ENCODE data around the gene FBXO46. TPM values are rescaled to one million over a fixed set of nuclear protein-coding genes. Genes with fewer than 3 reads are reported as not detected.

The FBXO46 gene
- total RNA-seq, 1 experiment from 2014 or later: 16.8 TPM

DNA sequence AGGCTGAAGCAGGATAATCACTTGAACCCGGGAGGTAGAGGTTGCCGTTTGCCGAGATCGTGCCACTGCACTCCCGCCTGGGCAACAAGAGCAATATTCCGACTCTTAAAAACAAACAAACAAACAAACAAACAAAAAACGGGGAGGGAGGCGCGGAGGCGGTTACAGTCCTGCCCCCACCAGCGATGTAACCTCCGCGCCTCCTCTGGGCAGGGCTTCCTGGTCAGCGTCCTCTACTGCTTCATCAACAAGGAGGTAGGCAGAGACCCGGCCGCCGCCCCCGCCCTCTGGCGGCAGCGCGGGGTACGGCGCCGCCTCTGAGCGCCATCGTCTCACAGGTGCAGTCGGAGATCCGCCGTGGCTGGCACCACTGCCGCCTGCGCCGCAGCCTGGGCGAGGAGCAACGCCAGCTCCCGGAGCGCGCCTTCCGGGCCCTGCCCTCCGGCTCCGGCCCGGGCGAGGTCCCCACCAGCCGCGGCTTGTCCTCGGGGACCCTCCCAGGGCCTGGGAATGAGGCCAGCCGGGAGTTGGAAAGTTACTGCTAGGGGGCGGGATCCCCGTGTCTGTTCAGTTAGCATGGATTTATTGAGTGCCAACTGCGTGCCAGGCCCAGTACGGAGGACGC lies 49.2 kb downstream of the FBXO46 start:
- Histone ChIP-seq H3K4me2 (ENCODE audit: low read depth, low read length, poor library complexity, severe bottlenecking) (peak overlapping the region; percentile 61), H2AFZ (ENCODE audit: low read length) (no peak overlapping the region), H4K20me1 (ENCODE audit: insufficient read depth, low read depth, low read length) (no peaks in the 10 kb centered on the region), H3K36me3 (ENCODE audit: insufficient read depth, low read length) (no peaks in the 10 kb centered on the region; the same call in 1 of the 2 replicates), H3K4me3 (ENCODE audit: low read length) (peak overlapping the region; percentile 39; the same call in 1 of the 2 replicates), H3K27me3 (ENCODE audit: low read length) (no peaks in the 10 kb centered on the region), H3K27ac (ENCODE audit: low read length) (no peak overlapping the region), H3K79me2 (ENCODE audit: low read length) (no peaks in the 10 kb centered on the region), H3K9me3 (ENCODE audit: low read length) (no peaks in the 10 kb centered on the region), H3K9me2 (replicated peaks; ENCODE audit: insufficient read depth, low read length) (no peaks in the 10 kb centered on the region), H3K9ac (ENCODE audit: low read length) (peak overlapping the region; percentile 57), H3K4me1 (ENCODE audit: low read length) (peaks cover 8% of the 10 kb centered on the region)
- DNase-seq: peak; percentile 93

DNA sequence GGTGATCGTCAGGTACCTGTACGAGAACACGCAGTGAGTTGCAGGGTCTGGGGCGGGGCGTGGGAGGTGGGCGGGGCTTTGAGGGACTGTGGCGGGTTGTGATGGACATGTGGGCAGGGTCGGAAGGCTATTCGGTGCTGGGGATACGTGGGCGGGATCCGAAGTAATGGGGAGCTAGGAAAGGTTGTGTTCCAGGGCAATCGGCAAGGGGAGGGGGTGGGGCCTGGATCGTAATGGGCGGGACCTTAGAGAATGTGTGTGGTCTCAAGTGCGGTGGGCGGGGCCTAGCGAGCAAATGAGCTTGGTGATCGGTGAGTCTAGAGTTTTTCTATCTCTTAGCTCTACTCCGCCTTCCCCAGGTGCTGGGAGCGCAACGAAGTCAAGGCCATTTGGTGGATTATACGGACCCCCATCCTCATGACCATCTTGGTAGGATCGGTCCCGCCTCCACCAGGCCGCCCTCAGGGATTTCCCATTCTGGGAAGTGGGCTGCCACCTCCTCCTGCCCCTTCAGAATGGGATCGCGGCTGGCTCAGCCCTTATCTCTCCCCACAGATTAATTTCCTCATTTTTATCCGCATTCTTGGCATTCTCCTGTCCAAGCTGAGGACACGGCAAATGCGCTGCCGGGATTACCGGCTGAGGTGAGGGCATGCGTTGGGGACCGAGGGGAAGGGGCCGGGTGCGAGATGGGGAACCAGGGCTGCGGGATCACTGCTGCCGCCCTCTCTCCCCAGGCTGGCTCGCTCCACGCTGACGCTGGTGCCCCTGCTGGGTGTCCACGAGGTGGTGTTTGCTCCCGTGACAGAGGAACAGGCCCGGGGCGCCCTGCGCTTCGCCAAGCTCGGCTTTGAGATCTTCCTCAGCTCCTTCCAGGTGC lies 53.1 kb downstream of the FBXO46 start:
- Histone ChIP-seq H3K9ac (ENCODE audit: low read length) (no peak overlapping the region), H3K36me3 (ENCODE audit: insufficient read depth, low read length) (no peaks in the 10 kb centered on the region), H3K9me2 (replicated peaks; ENCODE audit: insufficient read depth, low read length) (no peaks in the 10 kb centered on the region), H4K20me1 (ENCODE audit: insufficient read depth, low read depth, low read length) (no peaks in the 10 kb centered on the region), H3K9me3 (ENCODE audit: low read length) (no peaks in the 10 kb centered on the region), H3K27ac (ENCODE audit: low read length) (no peak overlapping the region), H3K27me3 (ENCODE audit: low read length) (no peaks in the 10 kb centered on the region), H3K79me2 (ENCODE audit: low read length) (no peaks in the 10 kb centered on the region), H3K4me1 (ENCODE audit: low read length) (peaks cover 8% of the 10 kb centered on the region), H3K4me3 (ENCODE audit: low read length) (no peak overlapping the region), H2AFZ (ENCODE audit: low read length) (no peak overlapping the region), H3K4me2 (ENCODE audit: low read depth, low read length, poor library complexity, severe bottlenecking) (no peak overlapping the region)
- peak; percentile 85 for DNase-seq

DNA sequence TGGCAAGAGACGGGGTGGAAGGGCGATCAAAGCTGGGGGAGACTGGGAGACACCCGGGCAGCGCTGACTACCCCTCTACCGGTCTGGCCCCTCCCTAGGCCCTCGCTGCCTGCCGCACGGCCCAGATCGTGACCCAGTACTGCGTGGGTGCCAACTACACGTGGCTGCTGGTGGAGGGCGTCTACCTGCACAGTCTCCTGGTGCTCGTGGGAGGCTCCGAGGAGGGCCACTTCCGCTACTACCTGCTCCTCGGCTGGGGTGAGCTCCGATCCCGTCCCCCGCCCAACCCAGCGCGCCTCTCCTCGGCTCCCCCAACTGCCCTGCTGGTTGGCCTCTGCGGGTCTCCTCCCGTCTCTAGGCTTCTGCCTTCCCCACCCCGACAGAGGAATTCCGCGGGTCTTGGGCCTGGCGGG lies 53.8 kb downstream of the FBXO46 start:
- no peaks in the 10 kb centered on the region for H3K9me3 ChIP-seq (ENCODE audit: low read length)
- H3K4me3 ChIP-seq (ENCODE audit: low read length): no peak overlapping the region
- no peaks in the 10 kb centered on the region for H3K79me2 ChIP-seq (ENCODE audit: low read length)
- H3K4me2 ChIP-seq (ENCODE audit: low read depth, low read length, poor library complexity, severe bottlenecking): no peak overlapping the region
- H3K9me2 ChIP-seq (replicated peaks; ENCODE audit: insufficient read depth, low read length): no peaks in the 10 kb centered on the region
- H3K9ac ChIP-seq (ENCODE audit: low read length): no peak overlapping the region
- H4K20me1 ChIP-seq (ENCODE audit: insufficient read depth, low read depth, low read length): no peaks in the 10 kb centered on the region
- H3K36me3 ChIP-seq (ENCODE audit: insufficient read depth, low read length): no peaks in the 10 kb centered on the region
- no peaks in the 10 kb centered on the region for H3K27me3 ChIP-seq (ENCODE audit: low read length)
- no peak overlapping the region for H2AFZ ChIP-seq (ENCODE audit: low read length)
- H3K27ac ChIP-seq (ENCODE audit: low read length): no peak overlapping the region
- DNase-seq: no peak
- H3K4me1 ChIP-seq (ENCODE audit: low read length): peaks cover 6% of the 10 kb centered on the region

DNA sequence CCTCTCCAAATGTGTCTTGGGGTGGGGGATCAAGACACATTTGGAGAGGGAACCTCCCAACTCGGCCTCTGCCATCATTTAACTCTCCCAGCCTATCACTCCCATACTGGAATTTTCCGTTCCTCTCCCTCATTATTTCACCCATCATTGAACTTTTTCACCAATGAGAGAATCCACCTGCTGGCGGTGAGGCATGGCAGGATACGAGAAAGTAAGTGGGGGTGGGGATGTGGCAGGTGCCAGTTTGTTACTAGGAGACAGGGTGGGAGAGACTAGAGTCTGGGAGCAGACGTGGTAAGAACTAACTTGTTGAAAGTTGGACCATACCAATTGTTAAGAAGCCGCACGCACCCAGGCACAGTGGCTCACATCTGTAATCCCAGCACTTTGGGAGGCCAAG lies 55.8 kb downstream of the FBXO46 start:
- no peaks in the 10 kb centered on the region for H3K4me1 ChIP-seq (ENCODE audit: low read length)
- no peak for DNase-seq
- no peak overlapping the region for H3K4me3 ChIP-seq (ENCODE audit: low read length)
- H3K27me3 ChIP-seq (ENCODE audit: low read length): no peaks in the 10 kb centered on the region
- no peaks in the 10 kb centered on the region for H3K79me2 ChIP-seq (ENCODE audit: low read length)
- no peaks in the 10 kb centered on the region for H3K9me3 ChIP-seq (ENCODE audit: low read length)
- H4K20me1 ChIP-seq (ENCODE audit: insufficient read depth, low read depth, low read length): no peaks in the 10 kb centered on the region
- no peak overlapping the region for H3K27ac ChIP-seq (ENCODE audit: low read length)
- no peaks in the 10 kb centered on the region for H3K36me3 ChIP-seq (ENCODE audit: insufficient read depth, low read length)
- no peaks in the 10 kb centered on the region for H3K9me2 ChIP-seq (replicated peaks; ENCODE audit: insufficient read depth, low read length)
- H3K9ac ChIP-seq (ENCODE audit: low read length): no peak overlapping the region
- H3K4me2 ChIP-seq (ENCODE audit: low read depth, low read length, poor library complexity, severe bottlenecking): no peak overlapping the region
- no peak overlapping the region for H2AFZ ChIP-seq (ENCODE audit: low read length)

DNA sequence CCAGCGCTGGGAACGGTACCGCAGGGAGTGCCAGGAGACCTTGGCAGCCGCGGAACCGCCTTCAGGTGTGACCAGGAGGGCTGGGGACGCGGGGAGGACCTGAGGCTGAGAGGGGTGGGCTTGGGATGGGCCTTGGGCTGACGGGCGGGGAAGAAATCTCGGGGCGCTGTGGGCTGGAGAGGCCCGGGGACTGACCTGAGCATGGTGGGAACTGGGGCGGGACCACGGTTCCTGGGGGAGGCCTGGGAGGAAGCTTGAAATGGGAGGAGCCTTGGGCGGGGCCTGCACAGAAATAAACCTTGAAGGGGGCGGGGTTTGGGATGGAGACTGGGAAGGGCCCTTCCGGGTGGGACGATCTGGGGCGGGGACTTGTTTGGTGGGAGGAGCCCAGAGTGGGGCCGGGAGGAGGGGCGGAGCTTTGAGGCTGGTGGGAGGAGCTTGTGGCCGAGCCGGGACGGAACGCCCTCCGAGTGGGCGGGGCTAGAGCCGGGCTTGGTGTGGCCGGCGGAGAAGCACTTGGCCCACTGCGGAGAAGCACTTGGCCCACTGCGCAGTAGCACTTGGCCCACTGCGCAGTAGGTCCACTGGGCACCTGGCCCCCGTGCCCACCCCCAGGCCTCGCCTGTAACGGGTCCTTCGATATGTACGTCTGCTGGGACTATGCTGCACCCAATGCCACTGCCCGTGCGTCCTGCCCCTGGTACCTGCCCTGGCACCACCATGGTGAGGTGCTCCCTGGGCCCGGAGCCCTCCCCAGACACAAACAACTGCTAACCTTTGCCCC lies 59.8 kb downstream of the FBXO46 start:
- peaks cover 21% of the 10 kb centered on the region for H3K4me1 ChIP-seq (ENCODE audit: low read length)
- H3K27ac ChIP-seq (ENCODE audit: low read length): no peak overlapping the region
- H3K9me3 ChIP-seq (ENCODE audit: low read length): no peaks in the 10 kb centered on the region
- H3K9ac ChIP-seq (ENCODE audit: low read length): no peak overlapping the region
- H3K9me2 ChIP-seq (replicated peaks; ENCODE audit: insufficient read depth, low read length): no peaks in the 10 kb centered on the region
- no peaks in the 10 kb centered on the region for H3K27me3 ChIP-seq (ENCODE audit: low read length)
- no peaks in the 10 kb centered on the region for H3K79me2 ChIP-seq (ENCODE audit: low read length)
- H4K20me1 ChIP-seq (ENCODE audit: insufficient read depth, low read depth, low read length): no peaks in the 10 kb centered on the region
- no peak overlapping the region for H3K4me2 ChIP-seq (ENCODE audit: low read depth, low read length, poor library complexity, severe bottlenecking)
- no peak overlapping the region for H3K4me3 ChIP-seq (ENCODE audit: low read length)
- no peak overlapping the region for H2AFZ ChIP-seq (ENCODE audit: low read length)
- H3K36me3 ChIP-seq (ENCODE audit: insufficient read depth, low read length): no peaks in the 10 kb centered on the region
- peak; percentile 84 for DNase-seq

DNA sequence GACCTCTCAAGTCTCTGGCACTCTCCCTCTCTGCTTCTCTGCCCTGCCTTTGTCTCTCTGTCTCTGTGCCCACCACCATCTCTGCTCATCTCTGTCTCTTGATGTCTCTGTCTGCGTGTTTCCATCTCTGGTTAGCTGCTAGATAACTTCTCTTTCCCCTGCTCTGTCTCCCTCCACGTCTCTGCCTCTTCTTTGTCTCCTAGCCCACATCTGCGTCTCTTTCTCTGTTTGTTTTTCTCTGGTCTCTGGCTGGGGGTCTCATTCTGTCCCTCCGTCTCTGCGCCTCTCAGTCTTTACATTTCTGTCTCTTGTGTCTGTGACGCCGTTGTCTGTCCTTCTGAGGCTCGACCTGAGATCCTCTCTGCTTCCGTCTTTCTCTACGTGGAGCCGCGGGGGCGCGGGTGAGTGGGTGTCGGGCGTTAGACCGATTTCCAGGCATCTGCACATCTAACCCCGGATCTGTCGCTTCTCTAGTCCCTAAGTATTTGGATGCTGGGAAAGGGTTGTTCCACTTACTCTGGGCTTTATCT lies 62.3 kb downstream of the FBXO46 start:
- H3K79me2 ChIP-seq (ENCODE audit: low read length): no peaks in the 10 kb centered on the region
- H3K9ac ChIP-seq (ENCODE audit: low read length): peak overlapping the region; percentile 71
- no peaks in the 10 kb centered on the region for H3K27me3 ChIP-seq (ENCODE audit: low read length)
- no peaks in the 10 kb centered on the region for H3K9me2 ChIP-seq (replicated peaks; ENCODE audit: insufficient read depth, low read length)
- DNase-seq: peak; percentile 71
- H3K9me3 ChIP-seq (ENCODE audit: low read length): no peaks in the 10 kb centered on the region
- H2AFZ ChIP-seq (ENCODE audit: low read length): peak overlapping the region; percentile 99
- peaks cover 21% of the 10 kb centered on the region for H3K4me1 ChIP-seq (ENCODE audit: low read length)
- no peaks in the 10 kb centered on the region for H3K36me3 ChIP-seq (ENCODE audit: insufficient read depth, low read length)
- peak overlapping the region; percentile 68 for H3K4me3 ChIP-seq (ENCODE audit: low read length)
- no peaks in the 10 kb centered on the region for H4K20me1 ChIP-seq (ENCODE audit: insufficient read depth, low read depth, low read length)
- H3K27ac ChIP-seq (ENCODE audit: low read length): no peak overlapping the region
- peak overlapping the region; percentile 77 for H3K4me2 ChIP-seq (ENCODE audit: low read depth, low read length, poor library complexity, severe bottlenecking)

DNA sequence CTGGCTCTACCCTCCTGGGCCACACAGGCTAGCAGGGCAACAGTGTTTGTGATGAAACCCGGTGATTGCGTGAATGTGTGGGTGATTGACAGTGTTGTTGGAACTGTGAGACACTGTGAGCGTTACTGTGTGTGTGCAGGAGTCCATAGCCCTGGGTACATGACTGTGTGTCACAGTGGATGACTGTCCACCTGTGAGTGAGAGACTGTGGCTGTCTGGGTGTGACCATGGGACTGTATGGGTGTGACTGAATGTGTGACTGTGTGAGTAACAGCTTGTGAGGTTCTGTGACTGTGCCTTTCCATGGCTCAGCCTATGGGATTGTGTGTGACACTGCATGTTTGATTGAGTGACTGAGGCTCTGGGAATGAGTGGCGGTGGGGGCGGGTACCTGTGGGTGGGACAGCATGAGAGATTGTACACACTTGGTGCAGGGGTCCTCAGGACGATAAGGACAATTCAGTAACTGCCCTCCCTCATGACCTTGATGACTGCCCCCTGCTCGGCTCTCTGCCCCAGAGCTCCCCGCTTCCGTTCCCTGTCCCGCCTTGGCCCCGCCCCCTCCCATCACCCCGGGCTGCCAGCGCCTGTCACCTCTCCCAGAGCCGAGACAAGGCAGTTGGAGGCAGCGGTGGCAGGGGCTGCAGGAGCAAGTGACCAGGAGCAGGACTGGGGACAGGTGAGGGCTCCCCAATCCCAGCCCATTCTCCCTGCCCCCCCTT lies 62.9 kb downstream of the FBXO46 start, which contains the start of gene GIPR:
TSS of gene GIPR (plus strand) at position 602 of the 722 bp plus-strand sequence. CDS start 1,300 bp downstream, outside the sequence.
- Histone ChIP-seq H3K4me3 (ENCODE audit: low read length) (peak within 1 kb of the TSS; percentile 68), H3K27ac (ENCODE audit: low read length) (no peak within 1 kb of the TSS), H3K9ac (ENCODE audit: low read length) (peak within 1 kb of the TSS; percentile 71), H4K20me1 (ENCODE audit: insufficient read depth, low read depth, low read length) (no peaks in the 10 kb centered on the region), H2AFZ (ENCODE audit: low read length) (peak within 1 kb of the TSS; percentile 99), H3K4me1 (ENCODE audit: low read length) (peaks cover 21% of the 10 kb centered on the region), H3K9me2 (replicated peaks; ENCODE audit: insufficient read depth, low read length) (no peaks in the 10 kb centered on the region), H3K36me3 (ENCODE audit: insufficient read depth, low read length) (no peaks in the 10 kb centered on the region), H3K79me2 (ENCODE audit: low read length) (no peaks in the 10 kb centered on the region), H3K27me3 (ENCODE audit: low read length) (no peaks in the 10 kb centered on the region), H3K9me3 (ENCODE audit: low read length) (no peaks in the 10 kb centered on the region), H3K4me2 (ENCODE audit: low read depth, low read length, poor library complexity, severe bottlenecking) (peak within 1 kb of the TSS; percentile 77)
- peak; percentile 89 for DNase-seq

Measured in Karpas-422 (cell line).